Neural progenitor cell (in vitro differentiated cells): ENCODE results near the gene TMEM123.

ENCODE experiments used
- CTCF ChIP-seq: fragments of 200-600 bp; sonication (generic); IDR thresholded peaks from 2 replicates; pipeline ENCODE4 v1.5.1; 2017; ENCODE audit warnings: antibody characterized with exemption, mild to moderate bottlenecking
- EZH2 ChIP-seq: fragments of 200-600 bp; sonication (generic); IDR thresholded peaks from 2 replicates; pipeline ENCODE4 v1.6.1; 2017; ENCODE audit warnings: antibody characterized with exemption, mild to moderate bottlenecking, moderate library complexity
- EZH2phosphoT487 ChIP-seq: fragments of 200-600 bp; sonication (generic); IDR thresholded peaks from 2 replicates; pipeline ENCODE4 v1.6.1; 2017; ENCODE audit warnings: antibody characterized with exemption

GRCh38 chr11:102470251-102470650 lies 17.7 kb upstream of the TMEM123 start:
- TF ChIP-seq CTCF (no peak), EZH2phosphoT487 (no peak), EZH2 (no peak)
